PC-3 (cell line): Measurements from ENCODE around the gene LUC7L3. TPM values are rescaled to one million over a fixed set of nuclear protein-coding genes. Genes with fewer than 3 reads are reported as not detected.

Experiments
- ATAC-seq: fragments of 200-7000 bp; cut with Tn5 transposase; 2 replicates; pipeline ENCODE4 v1.9.1; 2020; ENCODE audit warnings: mild to moderate bottlenecking, moderate library complexity
- BruUV-seq: library from RNA; stranded (reverse); fragments of 400-500 nt; replicated peaks from 2 replicates; lab custom pipeline; 2021; lab: Mats Ljungman, UMichigan
- CTCF ChIA-PET: fragments of 300-600 bp; sonication (Branson Sonifier 250); formaldehyde crosslinking; loops from one replicate; lab custom pipeline; 2022; ENCODE audit warnings: antibody characterized with exemption; lab: Charles Lee
- POLR2A ChIA-PET: fragments of 300-600 bp; sonication (Branson Sonifier 250); formaldehyde crosslinking; loops from one replicate; lab custom pipeline; 2022; ENCODE audit warnings: antibody characterized with exemption; ENCODE audit not compliant: unreplicated experiment; lab: Charles Lee
- DNase-seq: peaks from one replicate; pipeline ENCODE4 v3.0.0-alpha.2; 2015
- H2AFZ ChIP-seq: fragments of 300-600 bp; sonication (generic); 2 replicates; pipeline ENCODE4 v1.6.0; 2016; ENCODE audit warnings: antibody characterized with exemption, low read length
- H3F3A ChIP-seq: fragments of 300-600 bp; sonication (generic); one replicate; pipeline ENCODE4 v1.6.0; 2017; ENCODE audit warnings: antibody characterized with exemption, low read length, control low read depth, mild to moderate bottlenecking; ENCODE audit not compliant: unreplicated experiment
- H3K27ac ChIP-seq: fragments of 300-600 bp; sonication (generic); 2 replicates; pipeline ENCODE4 v1.5.1; 2016; ENCODE audit warnings: mild to moderate bottlenecking, low read length
- H3K27me3 ChIP-seq: fragments of 300-600 bp; sonication (generic); 2 replicates; pipeline ENCODE4 v1.6.1; 2016; ENCODE audit warnings: low read length, mixed read lengths
- H3K36me3 ChIP-seq: fragments of 300-600 bp; sonication (generic); 2 replicates; pipeline ENCODE4 v1.6.1; 2016; ENCODE audit warnings: low read depth, mixed run types, low read length, mixed read lengths
- H3K4me1 ChIP-seq: fragments of 300-600 bp; sonication (generic); 2 replicates; pipeline ENCODE4 v1.5.1; 2016; ENCODE audit warnings: low read length; ENCODE audit not compliant: insufficient read depth
- H3K4me2 ChIP-seq: fragments of 300-600 bp; sonication (generic); 2 replicates; pipeline ENCODE4 v1.6.0; 2016; ENCODE audit warnings: low read length
- H3K4me3 ChIP-seq: fragments of 300-600 bp; sonication (generic); 2 replicates; pipeline ENCODE4 v1.5.1; 2016; ENCODE audit warnings: mild to moderate bottlenecking, low read length, mixed read lengths
- H3K79me2 ChIP-seq: fragments of 300-600 bp; sonication (generic); 2 replicates; pipeline ENCODE4 v1.6.1; 2017; ENCODE audit warnings: low read length, mixed read lengths
- H3K9ac ChIP-seq: fragments of 300-600 bp; sonication (generic); 2 replicates; pipeline ENCODE4 v1.6.0; 2016; ENCODE audit warnings: mild to moderate bottlenecking, low read length
- H3K9me2 ChIP-seq: fragments of 300-600 bp; sonication (generic); replicated peaks from 2 replicates; pipeline ENCODE4 v1.6.1; 2016; ENCODE audit warnings: mixed run types, low read length, mixed read lengths
- H3K9me3 ChIP-seq: fragments of 300-600 bp; sonication (generic); 2 replicates; pipeline ENCODE4 v1.6.1; 2016; ENCODE audit warnings: low read length, mixed read lengths
- H4K20me1 ChIP-seq: fragments of 300-600 bp; sonication (generic); 2 replicates; pipeline ENCODE4 v1.6.1; 2016; ENCODE audit warnings: low read length, mixed read lengths
- CTCF ChIP-seq: fragments of 300-600 bp; sonication (generic); conservative IDR thresholded peaks from 2 replicates; pipeline ENCODE4 v1.5.1; 2017; ENCODE audit warnings: antibody characterized with exemption, low read depth, mild to moderate bottlenecking, low read length
- EZH2 ChIP-seq: fragments of 300-600 bp; sonication (generic); IDR thresholded peaks from one replicate; pipeline ENCODE4 v1.6.1; 2017; ENCODE audit warnings: antibody characterized with exemption, mild to moderate bottlenecking, low read length; ENCODE audit not compliant: unreplicated experiment
- EZH2phosphoT487 ChIP-seq: fragments of 300-600 bp; sonication (generic); IDR thresholded peaks from 2 replicates; pipeline ENCODE4 v1.6.1; 2018; ENCODE audit warnings: mild to moderate bottlenecking, antibody characterized with exemption, low read length, borderline replicate concordance
- intact Hi-C: fragments of 100-400 bp; cut with micrococcal nuclease; formaldehyde crosslinking; loops from 2 replicates; pipeline ENCODE4 v1.9.0; 2023
- total RNA-seq: library from RNA; depleted of rRNA; stranded (reverse); fragments of >200 nt; gene quantifications from 2 replicates; pipeline ENCODE4 v1.2.3, GENCODE V29; 2014

Gene LUC7L3
- total RNA-seq, 1 experiment from 2014 or later: 43.0 TPM

GRCh38 chr17:50785946-50786570, 66.7 kb downstream of the LUC7L3 start:
- intact Hi-C loops: no loop called here
- ChIA-PET POLR2A (no interaction called here), CTCF (interaction anchor here (0.7 kb wide), 1 partner anchor 55 kb away, joined by 3 read pairs; no protein-coding TSS in a partner anchor)
- no peak for TF ChIP-seq EZH2
- TF ChIP-seq EZH2phosphoT487: no peak
- TF ChIP-seq CTCF: no peak
- H3K4me3 ChIP-seq: no peak overlapping the region
- no peak overlapping the region for H3K27ac ChIP-seq
- H3K4me1 ChIP-seq: no peaks in the 10 kb centered on the region
- no peaks in the 10 kb centered on the region for H3F3A ChIP-seq
- DNase-seq: no peak
- no peaks in the 10 kb centered on the region for H3K36me3 ChIP-seq
- no peaks in the 10 kb centered on the region for H3K9me2 ChIP-seq
- BruUV-seq: no TSS peak
- no peak for ATAC-seq
- H3K27me3 ChIP-seq: no peaks in the 10 kb centered on the region
- H3K9ac ChIP-seq: no peak overlapping the region
- H3K79me2 ChIP-seq: no peaks in the 10 kb centered on the region
- no peak overlapping the region for H3K4me2 ChIP-seq
- H2AFZ ChIP-seq: no peak overlapping the region
- H3K9me3 ChIP-seq: no peaks in the 10 kb centered on the region
- no peaks in the 10 kb centered on the region for H4K20me1 ChIP-seq

- no peak for DNase-seq
- TF ChIP-seq EZH2: no peak
- TF ChIP-seq EZH2phosphoT487: no peak
- TF ChIP-seq CTCF: no peak
- H3K27me3 ChIP-seq: no peaks in the 10 kb centered on the region
- BruUV-seq: no TSS peak
- no peak overlapping the region for H2AFZ ChIP-seq
- intact Hi-C loops: no loop called here
- H3K27ac ChIP-seq: no peak overlapping the region
- no peak overlapping the region for H3K4me2 ChIP-seq
- no peaks in the 10 kb centered on the region for H3K79me2 ChIP-seq
- ATAC-seq: no peak
- CTCF ChIA-PET: no interaction called here
- H3K4me1 ChIP-seq: no peaks in the 10 kb centered on the region
- H3K9me3 ChIP-seq: no peaks in the 10 kb centered on the region
- no peaks in the 10 kb centered on the region for H3F3A ChIP-seq
- H3K9ac ChIP-seq: no peak overlapping the region
- H4K20me1 ChIP-seq: no peaks in the 10 kb centered on the region
- POLR2A ChIA-PET: no interaction called here
- no peak overlapping the region for H3K4me3 ChIP-seq
- no peaks in the 10 kb centered on the region for H3K9me2 ChIP-seq
- H3K36me3 ChIP-seq: no peaks in the 10 kb centered on the region
Measured at GRCh38 chr17:50787106-50787505, 67.7 kb downstream of the LUC7L3 start.

GRCh38 chr17:50790618-50791017, 71.2 kb downstream of the LUC7L3 start:
- Histone ChIP-seq H3K4me2 (no peak overlapping the region), H3K4me3 (no peak overlapping the region), H3K9me2 (no peaks in the 10 kb centered on the region), H2AFZ (no peak overlapping the region), H4K20me1 (no peaks in the 10 kb centered on the region), H3K36me3 (no peaks in the 10 kb centered on the region), H3K9ac (no peak overlapping the region), H3K27me3 (no peaks in the 10 kb centered on the region), H3K27ac (no peak overlapping the region), H3F3A (no peaks in the 10 kb centered on the region), H3K79me2 (no peaks in the 10 kb centered on the region), H3K9me3 (no peaks in the 10 kb centered on the region), H3K4me1 (no peaks in the 10 kb centered on the region)
- ChIA-PET POLR2A (no interaction called here), CTCF (no interaction called here)
- BruUV-seq: no TSS peak
- ATAC-seq (no peak), DNase-seq (no peak)
- intact Hi-C loops: no loop called here
- TF ChIP-seq CTCF (no peak), EZH2phosphoT487 (no peak), EZH2 (no peak)
